Lung (tissue), 12 donors: ENCODE data around the gene TAB3. TPM values are rescaled to one million over a fixed set of nuclear protein-coding genes. Genes with fewer than 3 reads are reported as not detected.

Experiments used
- ATAC-seq: fragments of 200-7000 bp; cut with Tn5 transposase; one replicate; pipeline ENCODE4 v1.9.1; 2020; ENCODE audit warnings: moderate number of reproducible peaks; ENCODE audit not compliant: insufficient read depth, low FRiP score
- DNase-seq, 3 donors: peaks; one replicate each; pipeline ENCODE4 v3.0.0-alpha.2; 2013 to 2017
- H3K27ac ChIP-seq, 2 donors: one replicate each; pipeline ENCODE4 v1.5.1; 2013; ENCODE audit warnings: mild to moderate bottlenecking in 2 of 2, moderate library complexity in 2 of 2, control low read depth in 1 of 2, inconsistent platforms in 1 of 2, low read depth in 1 of 2, low read length in 1 of 2
- H3K27me3 ChIP-seq, 3 donors: one replicate each; pipeline ENCODE4 v1.5.1; 2013; ENCODE audit warnings: low read length in 2 of 3; ENCODE audit not compliant: control insufficient read depth in 3 of 3, insufficient read depth in 3 of 3
- H3K36me3 ChIP-seq, 4 donors: one replicate each; pipeline ENCODE4 v1.5.1; 2013; ENCODE audit warnings: low read length in 4 of 4, mild to moderate bottlenecking in 1 of 4, moderate library complexity in 1 of 4; ENCODE audit not compliant: control insufficient read depth in 4 of 4, insufficient read depth in 4 of 4
- H3K4me1 ChIP-seq, 5 donors: one replicate each; pipeline ENCODE4 v1.5.1; 2013; ENCODE audit warnings: low read length in 5 of 5, mild to moderate bottlenecking in 2 of 5, moderate library complexity in 1 of 5; ENCODE audit not compliant: control insufficient read depth in 5 of 5, insufficient read depth in 5 of 5
- H3K4me3 ChIP-seq: one replicate; pipeline ENCODE4 v1.5.1; 2013; ENCODE audit warnings: mild to moderate bottlenecking, control low read depth, moderate library complexity
- H3K9ac ChIP-seq, 2 donors: one replicate each; pipeline ENCODE4 v1.5.1; 2013; ENCODE audit warnings: low read length in 2 of 2, control low read depth in 1 of 2; ENCODE audit not compliant: insufficient read depth in 1 of 2
- H3K9me3 ChIP-seq, 4 donors: one replicate each; pipeline ENCODE4 v1.5.1; 2013; ENCODE audit warnings: low read length in 3 of 4, mild to moderate bottlenecking in 1 of 4, moderate library complexity in 1 of 4; ENCODE audit not compliant: control insufficient read depth in 4 of 4, insufficient read depth in 3 of 4
- WGBS, 2 donors: extraction: QIAGEN DNeasy Blood & Tissue Kit; methylation state at CpG; one replicate each; pipeline ENCODE4 v1.1.7; 2013; 5-methylcytosine and 5-hydroxymethylcytosine counted together
- polyA plus RNA-seq, 2 donors: library from polyadenylated mRNA; stranded (reverse); fragments of 200-250 nt; gene quantifications; one replicate each; pipeline ENCODE4 v1.2.1, GENCODE V29; 2013
- total RNA-seq, 2 donors: library from RNA; depleted of rRNA in 1 of 2; stranded (reverse); fragments of >200 nt in 1 of 2; gene quantifications; one replicate each; pipeline ENCODE4 v1.2.1, GENCODE V29; 2014 to 2021
- TF ChIP-seq, protein P1 (sequence below): IDR thresholded peaks from 2 replicates; pipeline ENCODE4 v1.5.1; 2012; ENCODE audit warnings: mild to moderate bottlenecking; ENCODE audit errors: control extremely low read depth, extremely low read depth
- donor health status: control.
- donor health status: control.
- donor health status: Bipolar disorder and iron deficiency.
- donor health status: healthy.
- donor health status: DM: yes; HTN: yes; CAD: no.

The TAB3 gene
- total and polyA plus RNA-seq, 4 donors, result 7.6 to 24.8 (median 13.8) TPM

DNA sequence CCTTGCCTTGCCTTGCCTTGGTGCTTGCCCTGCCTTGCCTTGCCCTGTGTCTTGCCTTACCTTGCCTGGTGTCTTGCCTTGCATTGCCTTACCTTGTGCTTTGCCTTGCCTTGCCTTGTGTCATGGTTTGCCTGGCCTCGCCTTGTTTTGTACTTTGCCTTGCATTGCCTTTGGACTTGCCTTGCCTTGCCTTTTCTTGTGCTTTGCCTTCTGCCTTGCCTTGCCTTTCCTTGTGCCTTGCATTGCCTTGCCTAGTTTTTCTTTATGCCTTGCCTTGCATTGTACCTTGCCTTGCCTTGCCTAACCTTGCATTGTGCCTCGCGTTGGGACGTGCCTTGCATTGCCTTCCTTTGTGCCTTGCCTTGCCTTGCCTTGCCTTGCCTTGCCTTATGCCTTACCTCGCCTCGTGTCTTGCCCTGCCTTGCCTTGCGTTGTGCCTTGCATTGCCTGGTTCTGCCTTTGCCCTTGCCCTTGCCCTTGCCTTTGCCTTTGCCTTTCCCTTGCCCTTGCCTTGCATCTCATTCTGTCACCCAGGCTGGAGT lies 82.8 kb downstream of the TAB3 start:
- Histone ChIP-seq H3K27ac (no peak overlapping the region), H3K9ac (no peak overlapping the region), H3K9me3 (peaks cover 0 to 53% (median 1%) of the 10 kb centered on the region in 4 donors), H3K27me3 (no peaks in the 10 kb centered on the region), H3K36me3 (no peaks in the 10 kb centered on the region), H3K4me3 (no peak overlapping the region), H3K4me1 (no peaks in the 10 kb centered on the region)
- TF ChIP-seq, protein P1, sequence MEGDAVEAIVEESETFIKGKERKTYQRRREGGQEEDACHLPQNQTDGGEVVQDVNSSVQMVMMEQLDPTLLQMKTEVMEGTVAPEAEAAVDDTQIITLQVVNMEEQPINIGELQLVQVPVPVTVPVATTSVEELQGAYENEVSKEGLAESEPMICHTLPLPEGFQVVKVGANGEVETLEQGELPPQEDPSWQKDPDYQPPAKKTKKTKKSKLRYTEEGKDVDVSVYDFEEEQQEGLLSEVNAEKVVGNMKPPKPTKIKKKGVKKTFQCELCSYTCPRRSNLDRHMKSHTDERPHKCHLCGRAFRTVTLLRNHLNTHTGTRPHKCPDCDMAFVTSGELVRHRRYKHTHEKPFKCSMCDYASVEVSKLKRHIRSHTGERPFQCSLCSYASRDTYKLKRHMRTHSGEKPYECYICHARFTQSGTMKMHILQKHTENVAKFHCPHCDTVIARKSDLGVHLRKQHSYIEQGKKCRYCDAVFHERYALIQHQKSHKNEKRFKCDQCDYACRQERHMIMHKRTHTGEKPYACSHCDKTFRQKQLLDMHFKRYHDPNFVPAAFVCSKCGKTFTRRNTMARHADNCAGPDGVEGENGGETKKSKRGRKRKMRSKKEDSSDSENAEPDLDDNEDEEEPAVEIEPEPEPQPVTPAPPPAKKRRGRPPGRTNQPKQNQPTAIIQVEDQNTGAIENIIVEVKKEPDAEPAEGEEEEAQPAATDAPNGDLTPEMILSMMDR, result no peak
- DNase-seq, result no peak
- no peak for ATAC-seq
- WGBS, 2 donors, result 90 to 95% methylated on average over 7 of the region's 7 CpGs

DNA sequence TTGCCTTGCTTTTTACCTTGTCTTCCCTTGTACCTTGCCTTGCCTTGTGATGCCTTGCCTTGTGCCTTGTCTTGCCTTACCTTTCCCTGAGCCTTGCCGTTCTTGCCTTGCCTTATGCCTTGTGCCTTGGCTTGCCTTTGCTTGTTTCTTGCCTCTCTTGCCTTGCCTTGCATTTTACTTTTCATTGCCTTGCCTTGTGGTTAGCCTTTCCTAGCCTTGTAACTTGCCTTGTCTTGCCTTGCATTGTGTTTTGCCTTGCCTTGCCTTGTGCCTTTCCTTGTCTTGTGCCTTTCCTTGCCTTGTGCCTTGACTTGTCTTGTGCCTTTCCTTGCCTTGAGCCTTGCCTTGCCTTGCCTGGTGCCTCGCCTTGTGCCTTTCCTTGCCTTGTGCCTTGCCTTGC lies 84.6 kb downstream of the TAB3 start:
- 83 to 93% methylated on average over 2 of the region's 2 CpGs for WGBS, 2 donors
- H3K27ac ChIP-seq, result no peak overlapping the region
- no peaks in the 10 kb centered on the region for H3K36me3 ChIP-seq
- ATAC-seq (no peak), DNase-seq (no peak)
- TF ChIP-seq, protein P1, result no peak
- no peak overlapping the region for H3K4me3 ChIP-seq
- no peaks in the 10 kb centered on the region for H3K4me1 ChIP-seq
- H3K9me3 ChIP-seq, result peaks cover 0 to 68% (median 1%) of the 10 kb centered on the region in 4 donors
- no peaks in the 10 kb centered on the region for H3K27me3 ChIP-seq
- H3K9ac ChIP-seq, result no peak overlapping the region

DNA sequence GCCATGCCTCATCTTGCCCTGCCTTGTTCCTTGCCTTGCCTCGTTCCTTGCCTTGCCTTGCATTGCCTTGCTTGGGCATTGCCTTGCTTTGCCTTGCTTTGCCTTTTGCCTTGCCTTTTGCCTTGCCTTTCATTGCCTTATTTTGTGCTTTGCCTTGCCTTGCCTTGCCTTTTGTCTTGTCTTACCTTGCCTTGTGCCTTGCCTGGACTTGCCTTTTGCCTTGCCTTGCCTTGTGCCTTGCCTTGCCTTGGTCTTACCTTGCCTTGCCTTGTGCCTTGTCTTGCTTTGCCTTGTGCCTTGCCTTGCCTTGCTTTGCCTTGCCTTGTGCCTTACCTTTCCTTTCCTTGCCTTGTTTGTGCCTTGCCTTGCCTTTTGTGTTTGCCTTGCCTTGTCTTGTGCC lies 88.2 kb downstream of the TAB3 start:
- 67 to 73% methylated on average over 1 of the region's 1 CpG for WGBS, 2 donors
- Histone ChIP-seq H3K27ac (no peak overlapping the region), H3K9me3 (peaks cover 0 to 97% (median 1%) of the 10 kb centered on the region in 4 donors)

More for the DNA sequence above, 88.2 kb downstream of the TAB3 start:
- TF ChIP-seq, protein P1, result no peak
- Histone ChIP-seq H3K9ac (no peak overlapping the region), H3K4me3 (no peak overlapping the region), H3K27me3 (no peaks in the 10 kb centered on the region), H3K36me3 (no peaks in the 10 kb centered on the region), H3K4me1 (no peaks in the 10 kb centered on the region)
- ATAC-seq, result no peak
- DNase-seq, result no peak
